H9 (cell line): ENCODE data around the gene GAS6. TPM values are rescaled to one million over a fixed set of nuclear protein-coding genes. Genes with fewer than 3 reads are reported as not detected.

Source experiments
- DNase-seq: peaks from one replicate; pipeline ENCODE4 v3.0.0-alpha.2; 2017
- H2AFZ ChIP-seq: one replicate; pipeline ENCODE4 v1.6.1; 2013; ENCODE audit warnings: mild to moderate bottlenecking, low read length, control low read depth, moderate library complexity
- H2AK5ac ChIP-seq: 2 replicates; pipeline ENCODE4 v1.6.1; 2013; ENCODE audit warnings: low read length, control low read depth, mixed read lengths; ENCODE audit not compliant: insufficient read length
- H2BK120ac ChIP-seq: one replicate; pipeline ENCODE4 v1.6.1; 2013; ENCODE audit warnings: low read depth, mild to moderate bottlenecking, low read length, control low read depth, inconsistent platforms; ENCODE audit not compliant: poor library complexity, severe bottlenecking
- H2BK12ac ChIP-seq: 2 replicates; pipeline ENCODE4 v1.6.1; 2013; ENCODE audit warnings: low read length, control low read depth, mixed read lengths, low read depth; ENCODE audit not compliant: insufficient read length
- H2BK15ac ChIP-seq: 2 replicates; pipeline ENCODE4 v1.6.1; 2013; ENCODE audit warnings: low read depth, low read length, control low read depth
- H2BK20ac ChIP-seq: one replicate; pipeline ENCODE4 v1.6.1; 2013; ENCODE audit warnings: low read depth, mild to moderate bottlenecking, low read length, control low read depth, inconsistent platforms; ENCODE audit not compliant: poor library complexity, severe bottlenecking
- H2BK5ac ChIP-seq: 2 replicates; pipeline ENCODE4 v1.6.1; 2013; ENCODE audit warnings: low read length, control low read depth, mixed read lengths; ENCODE audit not compliant: insufficient read length
- H3K14ac ChIP-seq: 2 replicates; pipeline ENCODE4 v1.6.1; 2013; ENCODE audit warnings: low read length, control low read depth; ENCODE audit not compliant: insufficient read depth
- H3K18ac ChIP-seq: 2 replicates; pipeline ENCODE4 v1.6.1; 2013; ENCODE audit warnings: low read depth, mild to moderate bottlenecking, mixed read lengths, low read length, control low read depth; ENCODE audit not compliant: insufficient read length
- H3K23ac ChIP-seq: 2 replicates; pipeline ENCODE4 v1.6.1; 2013; ENCODE audit warnings: low read length, control low read depth, mixed read lengths, low read depth; ENCODE audit not compliant: insufficient read length
- H3K23me2 ChIP-seq: 2 replicates; pipeline ENCODE4 v1.6.1; 2013; ENCODE audit warnings: low read depth, mild to moderate bottlenecking, mixed read lengths, low read length, control low read depth; ENCODE audit not compliant: insufficient read length, poor library complexity, severe bottlenecking
- H3K27ac ChIP-seq: 2 replicates; pipeline ENCODE4 v1.5.1; 2013; ENCODE audit warnings: low read length, control low read depth, mixed read lengths, low read depth; ENCODE audit not compliant: insufficient read length
- H3K27me3 ChIP-seq: 2 replicates; pipeline ENCODE4 v1.6.1; 2013; ENCODE audit warnings: low read length, control low read depth, inconsistent platforms; ENCODE audit not compliant: insufficient read depth
- H3K4ac ChIP-seq: 2 replicates; pipeline ENCODE4 v1.6.1; 2013; ENCODE audit warnings: low read depth, mild to moderate bottlenecking, control low read depth, inconsistent platforms, low read length, moderate library complexity
- H3K4me1 ChIP-seq: 2 replicates; pipeline ENCODE4 v1.6.1; 2013; ENCODE audit warnings: low read length, control low read depth, inconsistent platforms; ENCODE audit not compliant: insufficient read depth
- H3K4me2 ChIP-seq: 2 replicates; pipeline ENCODE4 v1.6.1; 2013; ENCODE audit warnings: low read length, control low read depth, mixed read lengths; ENCODE audit not compliant: insufficient read length, insufficient read depth
- H3K56ac ChIP-seq: 2 replicates; pipeline ENCODE4 v1.6.1; 2013; ENCODE audit warnings: low read depth, mild to moderate bottlenecking, mixed read lengths, low read length, control low read depth; ENCODE audit not compliant: insufficient read length
- H3K79me1 ChIP-seq: 2 replicates; pipeline ENCODE4 v1.6.1; 2013; ENCODE audit warnings: low read depth, mild to moderate bottlenecking, moderate library complexity, low read length, control low read depth, inconsistent platforms; ENCODE audit not compliant: insufficient read depth, poor library complexity, severe bottlenecking
- H3K79me2 ChIP-seq: 2 replicates; pipeline ENCODE4 v1.6.1; 2013; ENCODE audit warnings: low read length, control low read depth, inconsistent platforms; ENCODE audit not compliant: insufficient read depth
- H3K9ac ChIP-seq: 2 replicates; pipeline ENCODE4 v1.6.1; 2013; ENCODE audit warnings: low read length, control low read depth, mixed read lengths; ENCODE audit not compliant: insufficient read length; ENCODE audit errors: extremely low read depth
- H3K9me3 ChIP-seq: one replicate; pipeline ENCODE4 v1.6.1; 2013; ENCODE audit warnings: low read depth, low read length, inconsistent platforms; ENCODE audit not compliant: control insufficient read depth
- H3T11ph ChIP-seq: one replicate; pipeline ENCODE4 v1.6.1; 2013; ENCODE audit warnings: mild to moderate bottlenecking, low read length, control low read depth, inconsistent platforms
- H4K20me1 ChIP-seq: one replicate; pipeline ENCODE4 v1.6.1; 2013; ENCODE audit not compliant: control insufficient read depth, insufficient read length, insufficient read depth
- H4K5ac ChIP-seq: 2 replicates; pipeline ENCODE4 v1.6.1; 2013; ENCODE audit warnings: low read depth, mild to moderate bottlenecking, mixed read lengths, low read length, control low read depth; ENCODE audit not compliant: insufficient read length
- H4K8ac ChIP-seq: replicated peaks from 2 replicates; pipeline ENCODE4 v1.6.1; 2013; ENCODE audit warnings: low read length, control low read depth, mixed read lengths, low read depth; ENCODE audit not compliant: insufficient read length
- H4K91ac ChIP-seq: 2 replicates; pipeline ENCODE4 v1.6.1; 2013; ENCODE audit warnings: low read depth, mild to moderate bottlenecking, moderate library complexity, mixed read lengths, low read length, control low read depth; ENCODE audit not compliant: insufficient read length
- H3K27ac Mint-ChIP-seq, 3 experiments: 2 replicates in 2 of 3; 3 replicates in 1 of 3; pipeline ENCODE4 v1.8.0; 2020 to 2021; ENCODE audit warnings: mixed read lengths in 3 of 3, mild to moderate bottlenecking in 1 of 3, moderate library complexity in 1 of 3
- H3K27me3 Mint-ChIP-seq: 2 replicates; pipeline ENCODE4 v1.8.0; 2021; ENCODE audit warnings: low read depth, mild to moderate bottlenecking, moderate library complexity, mixed read lengths
- H3K36me3 Mint-ChIP-seq, 3 experiments: 2 replicates in 2 of 3; 3 replicates in 1 of 3; pipeline ENCODE4 v1.8.0; 2020 to 2021; ENCODE audit warnings: low read depth in 3 of 3, mixed read lengths in 3 of 3; ENCODE audit not compliant: insufficient read depth in 1 of 3
- H3K4me1 Mint-ChIP-seq, 2 experiments: 2 replicates each; pipeline ENCODE4 v1.8.0; 2020; ENCODE audit warnings: mixed read lengths in 2 of 2
- H3K4me3 Mint-ChIP-seq, 2 experiments: 2 replicates in 1 of 2; 3 replicates in 1 of 2; pipeline ENCODE4 v1.8.0; 2020 to 2021; ENCODE audit warnings: mild to moderate bottlenecking in 2 of 2, mixed read lengths in 2 of 2, moderate library complexity in 1 of 2
- H3K9me3 Mint-ChIP-seq, 2 experiments: 2 replicates in 1 of 2; 3 replicates in 1 of 2; pipeline ENCODE4 v1.8.0; 2020; ENCODE audit warnings: mild to moderate bottlenecking in 2 of 2, mixed read lengths in 2 of 2, moderate library complexity in 1 of 2
- WGBS: extraction: QIAGEN DNeasy Blood & Tissue Kit; methylation state at CpG from one replicate; pipeline ENCODE4 v1.1.7; 2013; ENCODE audit warnings: missing lambda C conversion rate, low lambda C conversion rate, mixed read lengths; ENCODE audit not compliant: insufficient read length; ENCODE audit errors: extremely low coverage; 5-methylcytosine and 5-hydroxymethylcytosine counted together
- total RNA-seq: library from RNA; stranded (reverse); gene quantifications from 2 replicates; pipeline ENCODE4 v1.2.1, GENCODE V29; 2021
- TF ChIP-seq, protein P1 (sequence below): fragments of 200-600 bp; sonication (generic); conservative IDR thresholded peaks from 3 replicates; pipeline ENCODE4 v1.8.0; 2021; ENCODE audit warnings: antibody characterized with exemption, mild to moderate bottlenecking

GAS6 gene
- total RNA-seq, 1 experiment from 2014 or later = 20.5 TPM

DNA sequence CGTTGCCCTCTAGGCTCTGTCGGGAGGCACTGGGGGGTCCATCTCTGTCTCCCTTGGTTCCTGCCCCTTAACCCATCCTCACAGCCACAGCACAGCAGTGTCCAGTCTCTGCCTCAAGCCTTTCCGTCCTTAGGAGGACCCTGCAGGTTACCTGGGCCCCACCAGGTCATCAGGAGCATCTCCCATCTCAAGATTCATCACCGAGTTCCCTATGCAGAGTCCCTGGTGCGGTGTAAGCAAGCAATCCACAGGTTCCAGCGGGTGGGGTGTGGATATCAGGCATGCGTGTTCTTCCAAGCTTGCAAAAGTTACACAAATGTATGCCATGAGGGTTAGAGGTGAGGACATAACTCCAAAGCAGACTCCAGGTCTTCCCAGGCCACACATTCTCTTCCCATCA, 20.9 kb upstream of the GAS6 start:
- H3K14ac ChIP-seq = no peak overlapping the region
- no peak overlapping the region for H2AFZ ChIP-seq
- no peak overlapping the region for H4K8ac ChIP-seq
- no peaks in the 10 kb centered on the region for H4K20me1 ChIP-seq
- Mint-ChIP-seq H3K27me3 (peaks cover 7% of the 10 kb centered on the region; the same call in 1 of the 2 replicates), H3K4me1 (peaks cover 11 to 12% of the 10 kb centered on the region in 2 experiments), H3K27ac (0 out of 7 replicates have a peak overlapping the region, but pooled peaks of 1 of the 3 experiments have one; percentile 28), H3K4me3 (no peak overlapping the region), H3K36me3 (peaks cover 0 to 7% (median 0%) of the 10 kb centered on the region in 3 experiments; a peak in 4 of 7 replicates), H3K9me3 (peaks cover 2 to 6% of the 10 kb centered on the region in 2 experiments; a peak in 2 of 5 replicates)
- no peaks in the 10 kb centered on the region for H3K79me2 ChIP-seq
- no peak overlapping the region for H3K18ac ChIP-seq
- H3T11ph ChIP-seq = no peak overlapping the region
- DNase-seq = no peak
- no peaks in the 10 kb centered on the region for H3K4me1 ChIP-seq
- H4K91ac ChIP-seq = no peak overlapping the region
- no peak overlapping the region for H2BK15ac ChIP-seq
- H2BK120ac ChIP-seq = no peak overlapping the region
- H3K4me2 ChIP-seq = no peak overlapping the region
- no peaks in the 10 kb centered on the region for H3K79me1 ChIP-seq
- H3K23me2 ChIP-seq = no peaks in the 10 kb centered on the region
- no peak overlapping the region for H2BK5ac ChIP-seq
- no peak overlapping the region for H2BK12ac ChIP-seq
- WGBS = no CpG with 5 or more reads among the region's 7 CpGs
- H3K56ac ChIP-seq = no peak overlapping the region
- H2BK20ac ChIP-seq = no peak overlapping the region
- H2AK5ac ChIP-seq = no peak overlapping the region
- no peak overlapping the region for H4K5ac ChIP-seq
- H3K9ac ChIP-seq = no peak overlapping the region
- H3K27ac ChIP-seq = no peak overlapping the region
- H3K23ac ChIP-seq = no peak overlapping the region
- TF ChIP-seq, protein P1, sequence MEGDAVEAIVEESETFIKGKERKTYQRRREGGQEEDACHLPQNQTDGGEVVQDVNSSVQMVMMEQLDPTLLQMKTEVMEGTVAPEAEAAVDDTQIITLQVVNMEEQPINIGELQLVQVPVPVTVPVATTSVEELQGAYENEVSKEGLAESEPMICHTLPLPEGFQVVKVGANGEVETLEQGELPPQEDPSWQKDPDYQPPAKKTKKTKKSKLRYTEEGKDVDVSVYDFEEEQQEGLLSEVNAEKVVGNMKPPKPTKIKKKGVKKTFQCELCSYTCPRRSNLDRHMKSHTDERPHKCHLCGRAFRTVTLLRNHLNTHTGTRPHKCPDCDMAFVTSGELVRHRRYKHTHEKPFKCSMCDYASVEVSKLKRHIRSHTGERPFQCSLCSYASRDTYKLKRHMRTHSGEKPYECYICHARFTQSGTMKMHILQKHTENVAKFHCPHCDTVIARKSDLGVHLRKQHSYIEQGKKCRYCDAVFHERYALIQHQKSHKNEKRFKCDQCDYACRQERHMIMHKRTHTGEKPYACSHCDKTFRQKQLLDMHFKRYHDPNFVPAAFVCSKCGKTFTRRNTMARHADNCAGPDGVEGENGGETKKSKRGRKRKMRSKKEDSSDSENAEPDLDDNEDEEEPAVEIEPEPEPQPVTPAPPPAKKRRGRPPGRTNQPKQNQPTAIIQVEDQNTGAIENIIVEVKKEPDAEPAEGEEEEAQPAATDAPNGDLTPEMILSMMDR = no peak
- H3K9me3 ChIP-seq = no peaks in the 10 kb centered on the region
- H3K4ac ChIP-seq = no peak overlapping the region
- no peaks in the 10 kb centered on the region for H3K27me3 ChIP-seq
